GM23338 (cell line): ENCODE data around the gene GCN1. TPM values are rescaled to one million over a fixed set of nuclear protein-coding genes. Genes with fewer than 3 reads are reported as not detected.

Source experiments
- ATAC-seq: fragments of 200-7000 bp; cut with Tn5 transposase; 3 replicates; pipeline ENCODE4 v1.9.1; 2020
- DNase-seq: peaks from one replicate; pipeline ENCODE4 v3.0.0-alpha.2; 2015; ENCODE audit warnings: low spot score
- H2AFZ ChIP-seq: fragments of 200-600 bp; sonication (generic); 2 replicates; pipeline ENCODE4 v1.8.0; 2016; ENCODE audit warnings: antibody characterized with exemption, mild to moderate bottlenecking, moderate library complexity
- H3F3A ChIP-seq: fragments of 200-600 bp; sonication (generic); replicated peaks from 2 replicates; pipeline ENCODE4 v1.8.0; 2017; ENCODE audit warnings: antibody characterized with exemption, mixed run types, low read depth
- H3K27ac ChIP-seq: fragments of 200-600 bp; sonication (generic); 2 replicates; pipeline ENCODE4 v1.6.1; 2016; ENCODE audit warnings: low read depth
- H3K27me3 ChIP-seq: fragments of 200-600 bp; sonication (generic); 2 replicates; pipeline ENCODE4 v1.8.0; 2016; ENCODE audit warnings: mild to moderate bottlenecking, mixed run types, moderate library complexity; ENCODE audit not compliant: insufficient read depth
- H3K36me3 ChIP-seq: fragments of 200-600 bp; sonication (generic); 2 replicates; pipeline ENCODE4 v1.8.0; 2016; ENCODE audit warnings: mild to moderate bottlenecking; ENCODE audit not compliant: insufficient read depth
- H3K4me1 ChIP-seq: fragments of 200-600 bp; sonication (generic); 2 replicates; pipeline ENCODE4 v1.8.0; 2016; ENCODE audit warnings: mild to moderate bottlenecking, moderate library complexity; ENCODE audit not compliant: insufficient read depth
- H3K4me2 ChIP-seq: fragments of 200-600 bp; sonication (generic); 2 replicates; pipeline ENCODE4 v1.7.1; 2017; ENCODE audit warnings: mixed run types
- H3K4me3 ChIP-seq: fragments of 200-600 bp; sonication (generic); 2 replicates; pipeline ENCODE4 v1.6.1; 2016; ENCODE audit warnings: mixed run types
- H3K79me2 ChIP-seq: fragments of 200-600 bp; sonication (generic); replicated peaks from 2 replicates; pipeline ENCODE4 v1.8.0; 2017; ENCODE audit warnings: mild to moderate bottlenecking; ENCODE audit not compliant: insufficient read depth
- H3K9me2 ChIP-seq: fragments of 200-600 bp; sonication (generic); 2 replicates; pipeline ENCODE4 v1.8.0; 2017; ENCODE audit not compliant: insufficient read depth
- H4K20me1 ChIP-seq: fragments of 200-600 bp; sonication (generic); replicated peaks from 2 replicates; pipeline ENCODE4 v1.8.0; 2017; ENCODE audit warnings: mild to moderate bottlenecking; ENCODE audit not compliant: insufficient read depth
- H3K27ac Mint-ChIP-seq: 2 replicates; pipeline ENCODE4 v1.8.0; 2020; ENCODE audit warnings: inconsistent platforms, mild to moderate bottlenecking, moderate library complexity, mixed read lengths
- H3K27me3 Mint-ChIP-seq: 3 replicates; pipeline ENCODE4 v1.8.0; 2022; ENCODE audit warnings: low read depth, mild to moderate bottlenecking, moderate library complexity, mixed read lengths, inconsistent platforms; ENCODE audit not compliant: insufficient read depth, poor library complexity
- H3K36me3 Mint-ChIP-seq: 3 replicates; pipeline ENCODE4 v1.8.0; 2021; ENCODE audit warnings: low read depth, mild to moderate bottlenecking, inconsistent platforms, moderate library complexity, mixed read lengths
- H3K4me1 Mint-ChIP-seq: 3 replicates; pipeline ENCODE4 v1.8.0; 2020; ENCODE audit warnings: mild to moderate bottlenecking, inconsistent platforms, mixed read lengths
- H3K4me3 Mint-ChIP-seq: 3 replicates; pipeline ENCODE4 v1.8.0; 2021; ENCODE audit warnings: moderate library complexity, mild to moderate bottlenecking, inconsistent platforms, mixed read lengths
- H3K9me3 Mint-ChIP-seq: 3 replicates; pipeline ENCODE4 v1.8.0; 2020; ENCODE audit warnings: moderate library complexity, mild to moderate bottlenecking, inconsistent platforms, mixed read lengths
- CREB1 ChIP-seq: fragments of 250-450 bp; sonication (Bioruptor Pico); IDR thresholded peaks from 2 replicates; pipeline ENCODE4 v1.5.0; 2020; ENCODE audit warnings: low read depth, mild to moderate bottlenecking, moderate library complexity
- EZH2 ChIP-seq: fragments of 200-600 bp; sonication (generic); IDR thresholded peaks from one replicate; pipeline ENCODE4 v1.8.0; 2017; ENCODE audit warnings: antibody characterized with exemption, mild to moderate bottlenecking, low read depth; ENCODE audit not compliant: unreplicated experiment
- EZH2phosphoT487 ChIP-seq: fragments of 200-600 bp; sonication (generic); IDR thresholded peaks from one replicate; pipeline ENCODE4 v1.8.1; 2018; ENCODE audit warnings: antibody characterized with exemption; ENCODE audit not compliant: unreplicated experiment
- JUNB ChIP-seq: IDR thresholded peaks from one replicate; pipeline ENCODE4 v1.6.1; 2016; ENCODE audit warnings: antibody characterized with exemption; ENCODE audit not compliant: unreplicated experiment
- NANOG ChIP-seq: IDR thresholded peaks from 2 replicates; pipeline ENCODE4 v1.6.1; 2016; ENCODE audit warnings: antibody characterized with exemption, borderline replicate concordance
- POLR2AphosphoS5 ChIP-seq: IDR thresholded peaks from 2 replicates; pipeline ENCODE4 v1.6.1; 2016; ENCODE audit warnings: antibody characterized with exemption, low read depth
- STAT1 ChIP-seq: IDR thresholded peaks from one replicate; pipeline ENCODE4 v1.6.1; 2016; ENCODE audit warnings: antibody characterized with exemption; ENCODE audit not compliant: unreplicated experiment
- ZNF114 ChIP-seq: fragments of 250-450 bp; sonication (Bioruptor Pico); IDR thresholded peaks from 2 replicates; pipeline ENCODE4 v1.5.0; 2020; ENCODE audit warnings: mild to moderate bottlenecking, moderate library complexity
- ZNF331 ChIP-seq: fragments of 250-450 bp; sonication (Bioruptor Pico); IDR thresholded peaks from 2 replicates; pipeline ENCODE4 v1.5.0; 2020; ENCODE audit warnings: low read depth, mild to moderate bottlenecking, moderate library complexity
- polyA plus RNA-seq: library from polyadenylated mRNA; unstranded; fragments of >200 nt; fragmentation: Nextera tagmentation; extraction: Ambion mirVana; gene quantifications from 2 replicates; pipeline ENCODE4 v1.2.1, GENCODE V29; 2016
- total RNA-seq: library from RNA; depleted of rRNA; stranded (reverse); fragments of >200 nt; shearing (Covaris generic); gene quantifications from 2 replicates; pipeline ENCODE4 v1.2.3, GENCODE V29; 2014
- TF ChIP-seq, protein P1 (sequence below): IDR thresholded peaks from one replicate; pipeline ENCODE4 v1.6.1; 2018; ENCODE audit warnings: antibody characterized with exemption; ENCODE audit not compliant: unreplicated experiment
- TF ChIP-seq, protein P2 (sequence below): IDR thresholded peaks from 2 replicates; pipeline ENCODE4 v1.6.1; 2016; ENCODE audit warnings: antibody characterized with exemption
- TF ChIP-seq, protein P3 (sequence below), 2 experiments: fragments of 200-600 bp in 1 of 2; sonication (generic) in 1 of 2; conservative IDR thresholded peaks; 2 replicates each; pipeline versions ENCODE4 v1.5.1 to v1.6.1; 2016 to 2017; ENCODE audit warnings: antibody characterized with exemption in 2 of 2, low read depth in 2 of 2, mild to moderate bottlenecking in 2 of 2, moderate library complexity in 1 of 2
- TF ChIP-seq, protein P4 (sequence below): fragments of 250-450 bp; sonication (Bioruptor Pico); IDR thresholded peaks from 2 replicates; pipeline ENCODE4 v1.5.0; 2020; ENCODE audit warnings: mild to moderate bottlenecking, moderate library complexity

The GCN1 gene
- total and polyA plus RNA-seq, 2 experiments from 2014 or later: 18.0 to 177 TPM

DNA sequence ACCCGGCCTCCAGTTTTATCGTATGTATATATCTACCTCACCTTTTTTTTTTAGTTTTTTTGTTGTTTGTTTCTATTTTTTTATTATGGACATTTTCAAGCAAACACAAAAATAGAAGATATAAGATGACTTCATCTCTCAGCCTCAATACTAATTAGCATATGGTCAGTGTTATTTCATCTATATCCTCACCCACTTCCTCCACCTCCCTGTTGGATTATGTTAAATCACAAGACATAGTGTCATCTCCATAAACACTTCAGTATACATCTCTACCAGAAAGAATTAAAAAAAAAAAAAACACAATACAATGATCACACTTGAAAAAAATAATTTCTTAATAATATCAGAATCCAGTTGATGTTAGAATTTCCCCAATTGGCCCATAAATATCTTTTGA lies 112.9 kb downstream of the GCN1 start:
- DNase-seq: no peak
- Histone ChIP-seq H3K36me3 (no peaks in the 10 kb centered on the region), H3K4me1 (peaks cover 14% of the 10 kb centered on the region), H3K79me2 (no peaks in the 10 kb centered on the region), H3K4me3 (no peak overlapping the region), H3F3A (0 out of 2 replicates have a peak, but pooled peaks cover 13% of the 10 kb centered on the region), H3K9me2 (no peaks in the 10 kb centered on the region), H2AFZ (no peak overlapping the region), H3K4me2 (no peak overlapping the region), H3K27ac (no peak overlapping the region), H4K20me1 (no peaks in the 10 kb centered on the region), H3K27me3 (no peaks in the 10 kb centered on the region)
- Mint-ChIP-seq H3K4me1 (peaks cover 31% of the 10 kb centered on the region), H3K9me3 (no peaks in the 10 kb centered on the region), H3K27ac (no peak overlapping the region), H3K36me3 (peaks cover 21% of the 10 kb centered on the region), H3K4me3 (no peak overlapping the region; the same call in 2 of the 3 replicates), H3K27me3 (peaks cover 6% of the 10 kb centered on the region)
- no peak for ATAC-seq
- TF ChIP-seq, protein P1, sequence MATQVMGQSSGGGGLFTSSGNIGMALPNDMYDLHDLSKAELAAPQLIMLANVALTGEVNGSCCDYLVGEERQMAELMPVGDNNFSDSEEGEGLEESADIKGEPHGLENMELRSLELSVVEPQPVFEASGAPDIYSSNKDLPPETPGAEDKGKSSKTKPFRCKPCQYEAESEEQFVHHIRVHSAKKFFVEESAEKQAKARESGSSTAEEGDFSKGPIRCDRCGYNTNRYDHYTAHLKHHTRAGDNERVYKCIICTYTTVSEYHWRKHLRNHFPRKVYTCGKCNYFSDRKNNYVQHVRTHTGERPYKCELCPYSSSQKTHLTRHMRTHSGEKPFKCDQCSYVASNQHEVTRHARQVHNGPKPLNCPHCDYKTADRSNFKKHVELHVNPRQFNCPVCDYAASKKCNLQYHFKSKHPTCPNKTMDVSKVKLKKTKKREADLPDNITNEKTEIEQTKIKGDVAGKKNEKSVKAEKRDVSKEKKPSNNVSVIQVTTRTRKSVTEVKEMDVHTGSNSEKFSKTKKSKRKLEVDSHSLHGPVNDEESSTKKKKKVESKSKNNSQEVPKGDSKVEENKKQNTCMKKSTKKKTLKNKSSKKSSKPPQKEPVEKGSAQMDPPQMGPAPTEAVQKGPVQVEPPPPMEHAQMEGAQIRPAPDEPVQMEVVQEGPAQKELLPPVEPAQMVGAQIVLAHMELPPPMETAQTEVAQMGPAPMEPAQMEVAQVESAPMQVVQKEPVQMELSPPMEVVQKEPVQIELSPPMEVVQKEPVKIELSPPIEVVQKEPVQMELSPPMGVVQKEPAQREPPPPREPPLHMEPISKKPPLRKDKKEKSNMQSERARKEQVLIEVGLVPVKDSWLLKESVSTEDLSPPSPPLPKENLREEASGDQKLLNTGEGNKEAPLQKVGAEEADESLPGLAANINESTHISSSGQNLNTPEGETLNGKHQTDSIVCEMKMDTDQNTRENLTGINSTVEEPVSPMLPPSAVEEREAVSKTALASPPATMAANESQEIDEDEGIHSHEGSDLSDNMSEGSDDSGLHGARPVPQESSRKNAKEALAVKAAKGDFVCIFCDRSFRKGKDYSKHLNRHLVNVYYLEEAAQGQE: no peak
- TF ChIP-seq CREB1 (CRISPR knock-in tag) (no peak), NANOG (no peak), POLR2AphosphoS5 (no peak), EZH2phosphoT487 (no peak), ZNF331 (CRISPR knock-in tag) (no peak), ZNF114 (CRISPR knock-in tag) (no peak), STAT1 (no peak), EZH2 (no peak), JUNB (no peak)
- TF ChIP-seq, protein P2, sequence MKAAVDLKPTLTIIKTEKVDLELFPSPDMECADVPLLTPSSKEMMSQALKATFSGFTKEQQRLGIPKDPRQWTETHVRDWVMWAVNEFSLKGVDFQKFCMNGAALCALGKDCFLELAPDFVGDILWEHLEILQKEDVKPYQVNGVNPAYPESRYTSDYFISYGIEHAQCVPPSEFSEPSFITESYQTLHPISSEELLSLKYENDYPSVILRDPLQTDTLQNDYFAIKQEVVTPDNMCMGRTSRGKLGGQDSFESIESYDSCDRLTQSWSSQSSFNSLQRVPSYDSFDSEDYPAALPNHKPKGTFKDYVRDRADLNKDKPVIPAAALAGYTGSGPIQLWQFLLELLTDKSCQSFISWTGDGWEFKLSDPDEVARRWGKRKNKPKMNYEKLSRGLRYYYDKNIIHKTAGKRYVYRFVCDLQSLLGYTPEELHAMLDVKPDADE: no peak
- TF ChIP-seq, protein P3, sequence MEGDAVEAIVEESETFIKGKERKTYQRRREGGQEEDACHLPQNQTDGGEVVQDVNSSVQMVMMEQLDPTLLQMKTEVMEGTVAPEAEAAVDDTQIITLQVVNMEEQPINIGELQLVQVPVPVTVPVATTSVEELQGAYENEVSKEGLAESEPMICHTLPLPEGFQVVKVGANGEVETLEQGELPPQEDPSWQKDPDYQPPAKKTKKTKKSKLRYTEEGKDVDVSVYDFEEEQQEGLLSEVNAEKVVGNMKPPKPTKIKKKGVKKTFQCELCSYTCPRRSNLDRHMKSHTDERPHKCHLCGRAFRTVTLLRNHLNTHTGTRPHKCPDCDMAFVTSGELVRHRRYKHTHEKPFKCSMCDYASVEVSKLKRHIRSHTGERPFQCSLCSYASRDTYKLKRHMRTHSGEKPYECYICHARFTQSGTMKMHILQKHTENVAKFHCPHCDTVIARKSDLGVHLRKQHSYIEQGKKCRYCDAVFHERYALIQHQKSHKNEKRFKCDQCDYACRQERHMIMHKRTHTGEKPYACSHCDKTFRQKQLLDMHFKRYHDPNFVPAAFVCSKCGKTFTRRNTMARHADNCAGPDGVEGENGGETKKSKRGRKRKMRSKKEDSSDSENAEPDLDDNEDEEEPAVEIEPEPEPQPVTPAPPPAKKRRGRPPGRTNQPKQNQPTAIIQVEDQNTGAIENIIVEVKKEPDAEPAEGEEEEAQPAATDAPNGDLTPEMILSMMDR (conservative IDR thresholded peaks at IDR 0.05; ENCODE audit: low read depth in 2 of 2): no peak
- TF ChIP-seq, protein P4, sequence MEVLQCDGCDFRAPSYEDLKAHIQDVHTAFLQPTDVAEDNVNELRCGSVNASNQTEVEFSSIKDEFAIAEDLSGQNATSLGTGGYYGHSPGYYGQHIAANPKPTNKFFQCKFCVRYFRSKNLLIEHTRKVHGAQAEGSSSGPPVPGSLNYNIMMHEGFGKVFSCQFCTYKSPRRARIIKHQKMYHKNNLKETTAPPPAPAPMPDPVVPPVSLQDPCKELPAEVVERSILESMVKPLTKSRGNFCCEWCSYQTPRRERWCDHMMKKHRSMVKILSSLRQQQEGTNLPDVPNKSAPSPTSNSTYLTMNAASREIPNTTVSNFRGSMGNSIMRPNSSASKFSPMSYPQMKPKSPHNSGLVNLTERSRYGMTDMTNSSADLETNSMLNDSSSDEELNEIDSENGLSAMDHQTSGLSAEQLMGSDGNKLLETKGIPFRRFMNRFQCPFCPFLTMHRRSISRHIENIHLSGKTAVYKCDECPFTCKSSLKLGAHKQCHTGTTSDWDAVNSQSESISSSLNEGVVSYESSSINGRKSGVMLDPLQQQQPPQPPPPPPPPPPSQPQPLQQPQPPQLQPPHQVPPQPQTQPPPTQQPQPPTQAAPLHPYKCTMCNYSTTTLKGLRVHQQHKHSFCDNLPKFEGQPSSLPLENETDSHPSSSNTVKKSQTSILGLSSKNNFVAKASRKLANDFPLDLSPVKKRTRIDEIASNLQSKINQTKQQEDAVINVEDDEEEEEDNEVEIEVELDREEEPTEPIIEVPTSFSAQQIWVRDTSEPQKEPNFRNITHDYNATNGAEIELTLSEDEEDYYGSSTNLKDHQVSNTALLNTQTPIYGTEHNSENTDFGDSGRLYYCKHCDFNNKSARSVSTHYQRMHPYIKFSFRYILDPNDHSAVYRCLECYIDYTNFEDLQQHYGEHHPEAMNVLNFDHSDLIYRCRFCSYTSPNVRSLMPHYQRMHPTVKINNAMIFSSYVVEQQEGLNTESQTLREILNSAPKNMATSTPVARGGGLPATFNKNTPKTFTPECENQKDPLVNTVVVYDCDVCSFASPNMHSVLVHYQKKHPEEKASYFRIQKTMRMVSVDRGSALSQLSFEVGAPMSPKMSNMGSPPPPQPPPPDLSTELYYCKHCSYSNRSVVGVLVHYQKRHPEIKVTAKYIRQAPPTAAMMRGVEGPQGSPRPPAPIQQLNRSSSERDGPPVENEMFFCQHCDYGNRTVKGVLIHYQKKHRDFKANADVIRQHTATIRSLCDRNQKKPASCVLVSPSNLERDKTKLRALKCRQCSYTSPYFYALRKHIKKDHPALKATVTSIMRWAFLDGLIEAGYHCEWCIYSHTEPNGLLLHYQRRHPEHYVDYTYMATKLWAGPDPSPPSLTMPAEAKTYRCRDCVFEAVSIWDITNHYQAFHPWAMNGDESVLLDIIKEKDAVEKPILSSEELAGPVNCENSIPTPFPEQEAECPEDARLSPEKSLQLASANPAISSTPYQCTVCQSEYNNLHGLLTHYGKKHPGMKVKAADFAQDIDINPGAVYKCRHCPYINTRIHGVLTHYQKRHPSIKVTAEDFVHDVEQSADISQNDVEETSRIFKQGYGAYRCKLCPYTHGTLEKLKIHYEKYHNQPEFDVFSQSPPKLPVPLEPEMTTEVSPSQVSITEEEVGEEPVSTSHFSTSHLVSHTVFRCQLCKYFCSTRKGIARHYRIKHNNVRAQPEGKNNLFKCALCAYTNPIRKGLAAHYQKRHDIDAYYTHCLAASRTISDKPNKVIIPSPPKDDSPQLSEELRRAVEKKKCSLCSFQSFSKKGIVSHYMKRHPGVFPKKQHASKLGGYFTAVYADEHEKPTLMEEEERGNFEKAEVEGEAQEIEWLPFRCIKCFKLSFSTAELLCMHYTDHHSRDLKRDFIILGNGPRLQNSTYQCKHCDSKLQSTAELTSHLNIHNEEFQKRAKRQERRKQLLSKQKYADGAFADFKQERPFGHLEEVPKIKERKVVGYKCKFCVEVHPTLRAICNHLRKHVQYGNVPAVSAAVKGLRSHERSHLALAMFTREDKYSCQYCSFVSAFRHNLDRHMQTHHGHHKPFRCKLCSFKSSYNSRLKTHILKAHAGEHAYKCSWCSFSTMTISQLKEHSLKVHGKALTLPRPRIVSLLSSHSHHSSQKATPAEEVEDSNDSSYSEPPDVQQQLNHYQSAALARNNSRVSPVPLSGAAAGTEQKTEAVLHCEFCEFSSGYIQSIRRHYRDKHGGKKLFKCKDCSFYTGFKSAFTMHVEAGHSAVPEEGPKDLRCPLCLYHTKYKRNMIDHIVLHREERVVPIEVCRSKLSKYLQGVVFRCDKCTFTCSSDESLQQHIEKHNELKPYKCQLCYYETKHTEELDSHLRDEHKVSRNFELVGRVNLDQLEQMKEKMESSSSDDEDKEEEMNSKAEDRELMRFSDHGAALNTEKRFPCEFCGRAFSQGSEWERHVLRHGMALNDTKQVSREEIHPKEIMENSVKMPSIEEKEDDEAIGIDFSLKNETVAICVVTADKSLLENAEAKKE (CRISPR knock-in tag): no peak
